Sigmoid colon (tissue), 7 donors: ENCODE results near the gene MOB3A. TPM values are rescaled to one million over a fixed set of nuclear protein-coding genes. Genes with fewer than 3 reads are reported as not detected.

Experiments
- DNase-seq: peaks from one replicate; pipeline ENCODE4 v3.0.0-alpha.2; 2019
- H3K27ac ChIP-seq, 4 donors: fragments of 200-600 bp; sonication (generic); one replicate each; pipeline ENCODE4 v1.5.1; 2016 to 2019; ENCODE audit warnings: mild to moderate bottlenecking in 1 of 4
- H3K27me3 ChIP-seq, 3 donors: fragments of 200-600 bp; sonication (generic); one replicate each; pipeline ENCODE4 v1.5.1; 2019; ENCODE audit warnings: mild to moderate bottlenecking in 1 of 3
- H3K36me3 ChIP-seq, 4 donors: fragments of 200-600 bp; sonication (generic); one replicate each; pipeline ENCODE4 v1.5.1; 2016 to 2019
- H3K4me1 ChIP-seq, 4 donors: fragments of 200-600 bp; sonication (generic); one replicate each; pipeline ENCODE4 v1.5.1; 2017 to 2019
- H3K4me3 ChIP-seq, 4 donors: fragments of 200-600 bp; sonication (generic); one replicate each; pipeline ENCODE4 v1.5.1; 2017 to 2019; ENCODE audit warnings: mild to moderate bottlenecking in 2 of 4, moderate library complexity in 1 of 4
- H3K9me3 ChIP-seq, 4 donors: fragments of 200-600 bp in 3 of 4; sonication (generic) in 3 of 4; one replicate each; pipeline versions ENCODE4 v1.5.1 to v1.6.1; 2013 to 2019
- EP300 ChIP-seq, 4 donors: sonication (generic); formaldehyde crosslinking; IDR thresholded peaks; one replicate each; pipeline ENCODE4 v1.6.1; 2017; ENCODE audit warnings: antibody characterized with exemption in 4 of 4
- POLR2A ChIP-seq, 2 donors: fragments of 450-650 bp; IDR thresholded peaks; one replicate each; pipeline ENCODE4 v1.6.1; 2016; ENCODE audit warnings: antibody characterized with exemption in 2 of 2, mild to moderate bottlenecking in 2 of 2, moderate library complexity in 2 of 2
- POLR2AphosphoS5 ChIP-seq, 4 donors: sonication (generic); formaldehyde crosslinking; IDR thresholded peaks; one replicate each; pipeline ENCODE4 v1.6.1; 2017; ENCODE audit warnings: antibody characterized with exemption in 4 of 4
- WGBS, 2 donors: extraction: QIAGEN DNeasy Blood & Tissue Kit; methylation state at CpG; one replicate each; pipeline ENCODE4 v1.1.7; 2013; 5-methylcytosine and 5-hydroxymethylcytosine counted together
- intact Hi-C: fragments of 100-400 bp; cut with DNase I; formaldehyde crosslinking; loops from one replicate; pipeline ENCODE4 v1.15.1; 2023
- polyA plus RNA-seq, 3 donors: library from polyadenylated mRNA; stranded (reverse); fragments of 200-250 nt; gene quantifications; one replicate each; pipeline ENCODE4 v1.2.3, GENCODE V29; 2013
- total RNA-seq, 4 donors: library from RNA; depleted of rRNA; stranded (reverse); fragments of >200 nt; gene quantifications; one replicate each; pipeline ENCODE4 v1.1.0, GENCODE V29; 2016
- TF ChIP-seq, protein P1 (sequence below), 4 experiments: fragments of 450-650 bp in 3 of 4; fragments of 200-600 bp in 1 of 4; IDR thresholded peaks; one replicate each; pipeline ENCODE4 v1.5.1; 2016 to 2019; ENCODE audit warnings: antibody characterized with exemption in 4 of 4, mild to moderate bottlenecking in 3 of 4, moderate library complexity in 2 of 4
- donor health status: healthy with polysubstance abuse.
- donor health status: Bipolar disorder and iron deficiency.
- donor health status: healthy.

MOB3A gene
- total and polyA plus RNA-seq, 7 donors: 14.4 to 65.4 (median 28.6) TPM

DNA sequence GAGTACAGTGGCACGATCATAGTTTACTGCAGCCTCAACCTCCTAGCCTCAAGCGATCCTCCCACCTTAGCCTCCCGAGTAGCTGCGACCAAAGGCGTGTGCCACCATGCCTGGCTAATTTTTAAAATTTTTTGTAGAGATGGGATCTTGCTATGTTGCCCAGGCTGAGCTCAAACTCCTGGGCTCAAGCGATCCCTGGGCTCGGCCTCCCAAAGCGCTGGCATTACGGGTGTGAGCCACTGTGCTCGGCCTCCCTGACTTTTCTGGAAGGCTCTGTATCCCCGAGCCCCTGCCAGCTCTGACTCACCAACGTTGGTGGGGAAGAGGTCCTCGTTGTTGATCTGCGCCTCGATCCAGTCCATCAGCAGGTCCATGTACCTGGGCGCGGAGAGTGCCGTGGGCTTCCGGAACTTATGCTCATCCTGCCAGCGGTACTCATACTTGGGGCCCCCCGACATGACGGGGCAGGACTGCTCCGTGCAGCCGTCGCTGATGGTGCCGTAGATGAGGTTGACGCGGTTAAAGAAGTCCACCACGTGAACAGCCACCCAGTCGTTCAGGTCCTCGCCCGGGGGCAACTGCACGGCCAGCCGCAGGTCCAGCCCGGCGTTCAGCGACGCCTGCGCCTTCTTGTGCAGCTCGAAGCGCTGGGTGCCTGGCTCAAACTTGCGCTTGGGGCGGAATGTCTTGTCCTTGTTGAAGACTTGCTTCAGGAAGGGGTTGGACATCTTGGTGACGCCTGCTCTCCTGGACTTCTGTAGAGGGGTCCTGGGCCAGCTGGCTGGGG is 18.1 kb downstream of the MOB3A start:
- no peaks in the 10 kb centered on the region for H3K27me3 ChIP-seq
- TF ChIP-seq EP300 (IDR thresholded peaks at IDR 0.05): no peak
- TF ChIP-seq, protein P1, sequence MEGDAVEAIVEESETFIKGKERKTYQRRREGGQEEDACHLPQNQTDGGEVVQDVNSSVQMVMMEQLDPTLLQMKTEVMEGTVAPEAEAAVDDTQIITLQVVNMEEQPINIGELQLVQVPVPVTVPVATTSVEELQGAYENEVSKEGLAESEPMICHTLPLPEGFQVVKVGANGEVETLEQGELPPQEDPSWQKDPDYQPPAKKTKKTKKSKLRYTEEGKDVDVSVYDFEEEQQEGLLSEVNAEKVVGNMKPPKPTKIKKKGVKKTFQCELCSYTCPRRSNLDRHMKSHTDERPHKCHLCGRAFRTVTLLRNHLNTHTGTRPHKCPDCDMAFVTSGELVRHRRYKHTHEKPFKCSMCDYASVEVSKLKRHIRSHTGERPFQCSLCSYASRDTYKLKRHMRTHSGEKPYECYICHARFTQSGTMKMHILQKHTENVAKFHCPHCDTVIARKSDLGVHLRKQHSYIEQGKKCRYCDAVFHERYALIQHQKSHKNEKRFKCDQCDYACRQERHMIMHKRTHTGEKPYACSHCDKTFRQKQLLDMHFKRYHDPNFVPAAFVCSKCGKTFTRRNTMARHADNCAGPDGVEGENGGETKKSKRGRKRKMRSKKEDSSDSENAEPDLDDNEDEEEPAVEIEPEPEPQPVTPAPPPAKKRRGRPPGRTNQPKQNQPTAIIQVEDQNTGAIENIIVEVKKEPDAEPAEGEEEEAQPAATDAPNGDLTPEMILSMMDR (IDR thresholded peaks at IDR 0.05): no peak
- no peak for TF ChIP-seq POLR2AphosphoS5 (IDR thresholded peaks at IDR 0.05)
- TF ChIP-seq POLR2A (IDR thresholded peaks at IDR 0.05): no peak
- H3K4me1 ChIP-seq: peaks cover 0 to 28% (median 21%) of the 10 kb centered on the region in 4 donors
- intact Hi-C loops: no loop called here
- DNase-seq: no peak
- no peaks in the 10 kb centered on the region for H3K9me3 ChIP-seq
- WGBS, 2 donors: 97% methylated on average over 44 of the region's 44 CpGs
- H3K27ac ChIP-seq: no peak overlapping the region
- H3K4me3 ChIP-seq: no peak overlapping the region
- peaks cover 23 to 94% (median 56%) of the 10 kb centered on the region in 4 donors for H3K36me3 ChIP-seq

DNA sequence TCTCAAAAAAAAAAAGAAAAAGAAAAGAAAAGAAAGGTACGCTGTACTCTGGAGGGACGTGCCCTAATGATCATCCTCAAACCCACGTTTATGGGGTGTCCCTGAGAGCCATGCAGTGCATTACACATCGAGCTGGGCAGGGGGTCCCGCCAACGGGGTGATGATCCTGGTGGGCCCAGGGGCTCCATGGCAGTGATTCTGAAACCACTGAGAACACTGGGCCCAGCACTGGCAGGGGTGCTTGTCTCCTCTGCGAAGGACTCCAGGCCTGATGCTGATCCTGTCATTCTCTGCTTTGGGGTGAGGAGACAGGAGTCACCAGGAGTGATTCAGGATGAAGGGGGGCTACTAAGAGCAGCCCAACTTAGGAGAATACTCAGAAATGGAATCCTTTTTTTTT is 18.7 kb downstream of the MOB3A start:
- intact Hi-C loops: no loop called here
- Histone ChIP-seq H3K27me3 (no peaks in the 10 kb centered on the region), H3K4me1 (peaks cover 0 to 22% (median 16%) of the 10 kb centered on the region in 4 donors), H3K27ac (no peak overlapping the region), H3K4me3 (no peak overlapping the region), H3K36me3 (peaks cover 24 to 94% (median 62%) of the 10 kb centered on the region in 4 donors), H3K9me3 (no peaks in the 10 kb centered on the region)
- TF ChIP-seq POLR2A (IDR thresholded peaks at IDR 0.05) (no peak), POLR2AphosphoS5 (IDR thresholded peaks at IDR 0.05) (no peak), EP300 (IDR thresholded peaks at IDR 0.05) (no peak)
- TF ChIP-seq, protein P1 (IDR thresholded peaks at IDR 0.05): no peak
- WGBS, 2 donors: 93 to 96% methylated on average over 7 of the region's 7 CpGs
- no peak for DNase-seq

DNA sequence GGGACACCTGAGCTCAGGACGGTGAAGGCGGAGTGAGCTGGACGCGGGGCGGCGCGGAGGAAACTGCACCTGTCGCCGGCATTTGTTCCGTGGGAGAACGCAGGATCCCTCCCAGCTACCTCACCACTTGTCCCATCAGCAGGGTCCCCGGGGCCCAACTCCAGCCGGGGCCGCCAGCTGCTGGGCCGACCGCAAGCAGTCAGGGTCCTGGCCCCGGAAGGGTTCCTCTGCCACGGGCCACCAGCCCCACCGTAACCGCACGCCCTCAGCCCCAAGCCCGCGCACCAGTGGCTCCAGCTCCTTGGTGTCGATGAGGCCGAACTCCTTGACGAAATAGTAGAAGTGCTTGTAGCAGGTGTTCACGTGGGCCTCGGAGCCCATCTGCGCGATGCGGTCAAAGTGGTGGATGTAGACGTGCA is 19.6 kb downstream of the MOB3A start:
- H3K27me3 ChIP-seq: no peaks in the 10 kb centered on the region
- intact Hi-C loops: no loop called here
- peaks cover 0 to 13% (median 11%) of the 10 kb centered on the region in 4 donors for H3K4me1 ChIP-seq
- TF ChIP-seq, protein P1 (IDR thresholded peaks at IDR 0.05): no peak
- TF ChIP-seq EP300 (IDR thresholded peaks at IDR 0.05) (no peak), POLR2A (IDR thresholded peaks at IDR 0.05) (no peak), POLR2AphosphoS5 (IDR thresholded peaks at IDR 0.05) (no peak)
- no peak overlapping the region for H3K27ac ChIP-seq
- peaks cover 33 to 100% (median 71%) of the 10 kb centered on the region in 4 donors for H3K36me3 ChIP-seq
- WGBS, 2 donors: 95 to 98% methylated on average over 32 of the region's 32 CpGs
- H3K9me3 ChIP-seq: no peaks in the 10 kb centered on the region
- no peak for DNase-seq
- H3K4me3 ChIP-seq: no peak overlapping the region

DNA sequence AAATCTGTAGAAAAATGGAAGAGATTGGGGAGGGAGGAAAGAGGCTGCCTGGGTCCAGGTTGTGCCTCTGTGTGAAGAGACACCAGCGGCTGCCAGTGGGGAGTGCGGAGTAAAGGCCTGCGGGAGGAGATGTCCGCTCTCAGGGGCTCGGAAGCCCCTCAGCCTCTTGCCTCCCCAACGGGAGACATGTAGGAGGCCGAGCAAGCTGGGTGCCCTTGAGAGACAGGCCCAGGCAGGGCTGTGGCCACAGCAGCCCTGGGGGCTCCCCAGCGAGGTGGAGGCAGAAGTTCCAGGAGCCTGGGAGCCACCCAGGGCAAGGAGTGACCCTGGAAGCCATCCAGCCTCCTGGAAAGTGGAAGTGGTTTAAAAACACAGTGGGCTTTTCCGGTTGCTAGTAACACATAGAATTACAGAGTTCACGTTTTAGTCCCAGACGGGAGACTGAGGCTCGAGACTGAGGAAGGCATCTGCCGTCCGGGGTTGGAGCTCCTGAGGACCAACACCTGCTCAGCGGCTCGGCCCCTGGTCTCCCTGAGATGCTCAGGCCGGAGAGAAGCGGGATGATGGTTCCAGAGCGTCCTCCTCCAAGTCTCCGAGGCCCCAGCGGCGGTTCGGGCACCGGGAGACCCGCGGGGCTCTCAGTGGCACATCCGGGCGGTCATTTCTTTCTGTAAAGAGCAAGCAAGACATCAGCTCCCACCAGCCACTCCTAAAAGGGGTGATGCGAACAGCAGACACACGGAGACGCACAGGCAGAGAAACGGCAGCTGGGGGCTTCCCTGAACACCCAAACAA is 23.2 kb downstream of the MOB3A start:
- Histone ChIP-seq H3K9me3 (no peaks in the 10 kb centered on the region), H3K27me3 (no peaks in the 10 kb centered on the region), H3K27ac (no peak overlapping the region), H3K4me1 (peaks cover 0 to 12% (median 9%) of the 10 kb centered on the region in 4 donors), H3K4me3 (no peak overlapping the region), H3K36me3 (peaks cover 23 to 72% (median 52%) of the 10 kb centered on the region in 4 donors)
- no peak for DNase-seq
- intact Hi-C loops: loop anchor here (5.0 kb wide), 1 partner anchor 146 kb away; no protein-coding TSS in a partner anchor
- TF ChIP-seq EP300 (IDR thresholded peaks at IDR 0.05) (no peak), POLR2A (IDR thresholded peaks at IDR 0.05) (no peak), POLR2AphosphoS5 (IDR thresholded peaks at IDR 0.05) (no peak)
- TF ChIP-seq, protein P1 (IDR thresholded peaks at IDR 0.05): no peak
- 92 to 93% methylated on average over 32 of the region's 32 CpGs for WGBS, 2 donors
